ENCODE measurements around the gene TUBB. TPM values are rescaled to one million over a fixed set of nuclear protein-coding genes. Genes with fewer than 3 reads are reported as not detected.

Gene TUBB
- total and polyA plus RNA-seq, 9 of the 15 experiments (the other 6 are each of a cell fraction or from before 2014, with no cell fraction given): 971 to 2,870 (median 1,478) TPM

DNA sequence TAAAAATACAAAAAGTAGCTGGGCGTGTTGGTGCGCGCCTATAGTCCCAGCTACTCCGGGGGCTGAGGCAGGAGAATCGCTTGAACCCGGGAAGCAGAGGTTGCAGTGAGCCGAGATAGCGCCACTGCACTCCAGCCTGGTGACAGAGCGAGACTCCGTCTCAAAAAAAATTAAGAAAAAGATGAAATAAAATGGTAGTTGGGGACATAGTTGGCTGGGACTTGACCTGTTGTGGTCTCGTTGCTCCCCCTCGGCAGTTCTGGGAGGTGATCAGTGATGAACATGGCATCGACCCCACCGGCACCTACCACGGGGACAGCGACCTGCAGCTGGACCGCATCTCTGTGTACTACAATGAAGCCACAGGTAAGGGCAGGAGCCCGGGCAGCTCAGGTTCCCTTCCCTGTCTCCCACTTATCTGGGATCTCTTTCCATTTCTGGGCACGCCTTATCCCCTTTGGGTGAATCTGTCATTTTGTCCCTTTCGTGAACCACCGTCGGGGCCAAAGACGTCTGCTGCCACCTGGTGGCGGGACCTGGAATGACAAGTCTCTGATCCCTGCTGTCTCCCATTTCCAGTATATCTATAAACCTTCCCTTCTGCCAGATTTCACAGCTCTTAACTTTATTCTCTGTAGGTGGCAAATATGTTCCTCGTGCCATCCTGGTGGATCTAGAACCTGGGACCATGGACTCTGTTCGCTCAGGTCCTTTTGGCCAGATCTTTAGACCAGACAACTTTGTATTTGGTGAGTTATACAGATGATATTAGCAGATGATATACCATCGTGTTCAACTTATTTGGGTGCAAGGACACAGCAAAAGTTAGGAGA, 2.3 kb downstream of the TUBB start (continued):
- TF ChIP-seq MLLT1 (IDR thresholded peaks at IDR 0.05) (peak in 1 of 2 experiments; percentile 66; a peak in 3 of 4 replicates), ZNF551 (CRISPR knock-in tag; IDR thresholded peaks at IDR 0.05) (no peak), THRB (CRISPR knock-in tag; conservative IDR thresholded peaks at IDR 0.05) (0 out of 2 replicates have a peak, but pooled peaks have one; percentile 3), ZNF778 (CRISPR knock-in tag; IDR thresholded peaks at IDR 0.05) (no peak), NFIX (CRISPR knock-in tag; IDR thresholded peaks at IDR 0.05; ENCODE audit: low read depth) (no peak), SETDB1 (IDR thresholded peaks at IDR 0.05; ENCODE audit: low read length) (no peak), ZNF511 (CRISPR knock-in tag; IDR thresholded peaks at IDR 0.05) (0 out of 2 replicates have a peak, but pooled peaks have one; percentile 45), NR2C2 (CRISPR knock-in tag; IDR thresholded peaks at IDR 0.05) (0 out of 2 replicates have a peak, but pooled peaks have one; percentile 25), NR2C2 (tag; IDR thresholded peaks at IDR 0.05) (no peak), ZNF316 (IDR thresholded peaks at IDR 0.05) (no peak), ZBTB7A (IDR thresholded peaks at IDR 0.05; ENCODE audit: borderline replicate concordance, control insufficient read depth, low read depth, low read length) (no peak; the same call in 1 of the 2 replicates), SAFB2 (IDR thresholded peaks at IDR 0.05; ENCODE audit: borderline replicate concordance, low read depth, low read length, severe bottlenecking) (no peak), MXI1 (IDR thresholded peaks at IDR 0.05; ENCODE audit: low read depth, low read length) (no peak; the same call in 1 of the 2 replicates), HNRNPLL (IDR thresholded peaks at IDR 0.05; ENCODE audit: low read depth, low read length, poor library complexity, severe bottlenecking) (no peak), CBX2 (IDR thresholded peaks at IDR 0.05; ENCODE audit: insufficient read depth, low read length, poor library complexity, severe bottlenecking) (no peak), SIN3A (IDR thresholded peaks at IDR 0.05; ENCODE audit: borderline replicate concordance in 2 of 2, control insufficient read depth in 1 of 2, low read depth in 2 of 2, low read length in 2 of 2) (peak; percentile 69 to 75; a peak in 2 of 4 replicates), CBFB (CRISPR knock-in tag; IDR thresholded peaks at IDR 0.05) (no peak), PHB (CRISPR knock-in tag; IDR thresholded peaks at IDR 0.05) (no peak)
- TF ChIP-seq, protein P1, sequence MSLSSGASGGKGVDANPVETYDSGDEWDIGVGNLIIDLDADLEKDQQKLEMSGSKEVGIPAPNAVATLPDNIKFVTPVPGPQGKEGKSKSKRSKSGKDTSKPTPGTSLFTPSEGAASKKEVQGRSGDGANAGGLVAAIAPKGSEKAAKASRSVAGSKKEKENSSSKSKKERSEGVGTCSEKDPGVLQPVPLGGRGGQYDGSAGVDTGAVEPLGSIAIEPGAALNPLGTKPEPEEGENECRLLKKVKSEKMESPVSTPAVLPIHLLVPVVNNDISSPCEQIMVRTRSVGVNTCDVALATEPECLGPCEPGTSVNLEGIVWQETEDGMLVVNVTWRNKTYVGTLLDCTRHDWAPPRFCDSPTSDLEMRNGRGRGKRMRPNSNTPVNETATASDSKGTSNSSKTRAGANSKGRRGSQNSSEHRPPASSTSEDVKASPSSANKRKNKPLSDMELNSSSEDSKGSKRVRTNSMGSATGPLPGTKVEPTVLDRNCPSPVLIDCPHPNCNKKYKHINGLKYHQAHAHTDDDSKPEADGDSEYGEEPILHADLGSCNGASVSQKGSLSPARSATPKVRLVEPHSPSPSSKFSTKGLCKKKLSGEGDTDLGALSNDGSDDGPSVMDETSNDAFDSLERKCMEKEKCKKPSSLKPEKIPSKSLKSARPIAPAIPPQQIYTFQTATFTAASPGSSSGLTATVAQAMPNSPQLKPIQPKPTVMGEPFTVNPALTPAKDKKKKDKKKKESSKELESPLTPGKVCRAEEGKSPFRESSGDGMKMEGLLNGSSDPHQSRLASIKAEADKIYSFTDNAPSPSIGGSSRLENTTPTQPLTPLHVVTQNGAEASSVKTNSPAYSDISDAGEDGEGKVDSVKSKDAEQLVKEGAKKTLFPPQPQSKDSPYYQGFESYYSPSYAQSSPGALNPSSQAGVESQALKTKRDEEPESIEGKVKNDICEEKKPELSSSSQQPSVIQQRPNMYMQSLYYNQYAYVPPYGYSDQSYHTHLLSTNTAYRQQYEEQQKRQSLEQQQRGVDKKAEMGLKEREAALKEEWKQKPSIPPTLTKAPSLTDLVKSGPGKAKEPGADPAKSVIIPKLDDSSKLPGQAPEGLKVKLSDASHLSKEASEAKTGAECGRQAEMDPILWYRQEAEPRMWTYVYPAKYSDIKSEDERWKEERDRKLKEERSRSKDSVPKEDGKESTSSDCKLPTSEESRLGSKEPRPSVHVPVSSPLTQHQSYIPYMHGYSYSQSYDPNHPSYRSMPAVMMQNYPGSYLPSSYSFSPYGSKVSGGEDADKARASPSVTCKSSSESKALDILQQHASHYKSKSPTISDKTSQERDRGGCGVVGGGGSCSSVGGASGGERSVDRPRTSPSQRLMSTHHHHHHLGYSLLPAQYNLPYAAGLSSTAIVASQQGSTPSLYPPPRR (CRISPR knock-in tag; IDR thresholded peaks at IDR 0.05; ENCODE audit: borderline replicate concordance): no peak

Measured in K562 (cell line).